Stomach (tissue), 4 donors: Measurements from ENCODE around the gene SLC27A4.

ENCODE experiments used
- EP300 ChIP-seq: sonication (generic); formaldehyde crosslinking; IDR thresholded peaks from one replicate; pipeline ENCODE4 v1.6.1; 2017; ENCODE audit warnings: antibody characterized with exemption
- POLR2A ChIP-seq, 4 donors: fragments of 450-650 bp; IDR thresholded peaks; one replicate each; pipeline ENCODE4 v1.6.1; 2016; ENCODE audit warnings: antibody characterized with exemption in 4 of 4, control low read depth in 2 of 4, mild to moderate bottlenecking in 1 of 4, moderate library complexity in 1 of 4

DNA sequence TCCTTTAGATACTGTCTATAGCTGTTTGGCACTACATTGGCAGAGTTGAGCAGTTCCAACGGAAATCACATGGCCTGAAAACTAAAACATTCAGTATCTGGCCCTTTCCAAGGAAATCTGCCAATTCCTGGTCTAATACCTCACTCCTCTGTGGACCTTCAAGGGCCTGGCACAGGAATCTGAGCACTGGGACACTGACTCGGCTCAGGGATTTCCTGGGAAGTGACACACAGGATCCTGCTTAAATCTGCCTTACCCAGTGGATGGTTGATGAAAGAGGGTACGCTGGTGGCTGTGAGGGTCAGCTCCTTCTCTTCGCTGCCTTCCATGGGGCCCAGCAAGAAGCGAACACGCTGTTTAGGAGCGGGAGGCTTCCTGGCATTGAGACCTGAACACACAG lies 19.0 kb upstream of the SLC27A4 start:
- no peak for TF ChIP-seq EP300
- TF ChIP-seq POLR2A (IDR thresholded peaks at IDR 0.05), result no peak
